NOMO-1 treated with DMSO at 0.1 percent for 48 hours (cell line): ENCODE measurements around the gene TACSTD2.
"Not testable (repeated sequence)": the region's sequence is repeated elsewhere in the genome, so short reads cannot be mapped to it uniquely, and the experiment has no call there.

Source experiments
- DNase-seq: peaks from one replicate; lab custom pipeline; 2025; ENCODE audit not compliant: unreplicated experiment; lab: John Stamatoyannopoulos, UW

Gene TACSTD2

DNA sequence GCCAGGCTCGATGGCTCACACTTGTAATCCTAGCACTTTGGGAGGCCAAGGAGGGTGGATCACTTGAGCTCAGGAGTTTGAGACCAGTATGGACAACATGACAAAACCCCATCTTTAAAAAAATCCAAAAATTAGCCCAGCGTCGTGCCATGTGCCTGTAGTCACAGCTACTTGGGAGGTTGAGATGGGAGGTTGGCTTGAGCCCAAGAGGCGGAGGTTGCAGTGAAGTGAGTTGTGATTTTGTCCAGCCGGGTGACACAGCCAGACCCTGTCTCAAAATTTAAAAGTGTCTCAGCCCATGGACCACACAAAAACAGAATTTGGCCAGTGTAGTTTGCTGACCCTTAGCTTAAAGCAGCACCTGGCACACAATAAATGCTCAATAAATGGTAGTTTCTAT is 11.3 kb upstream of the TACSTD2 start:
- no peak for DNase-seq

DNA sequence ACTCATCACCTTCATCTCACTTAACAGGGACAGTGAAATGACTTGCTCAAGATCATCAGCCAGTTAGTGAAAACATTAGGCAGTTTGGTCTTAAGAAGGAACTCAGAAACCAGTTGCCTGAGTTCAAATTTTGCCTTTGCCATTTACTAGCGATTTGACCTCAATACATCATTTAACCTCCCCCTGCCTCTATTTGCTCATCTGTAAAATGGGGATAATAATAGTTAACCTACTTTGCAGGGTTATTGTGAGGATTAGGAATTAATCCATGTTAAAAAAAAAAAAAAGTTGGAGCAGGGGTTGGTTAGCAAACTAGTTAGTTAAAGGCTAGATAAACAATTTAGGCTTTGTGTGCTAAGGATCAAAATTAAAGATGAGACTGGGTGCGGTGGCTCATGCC is 10.6 kb upstream of the TACSTD2 start:
- no peak for DNase-seq

DNA sequence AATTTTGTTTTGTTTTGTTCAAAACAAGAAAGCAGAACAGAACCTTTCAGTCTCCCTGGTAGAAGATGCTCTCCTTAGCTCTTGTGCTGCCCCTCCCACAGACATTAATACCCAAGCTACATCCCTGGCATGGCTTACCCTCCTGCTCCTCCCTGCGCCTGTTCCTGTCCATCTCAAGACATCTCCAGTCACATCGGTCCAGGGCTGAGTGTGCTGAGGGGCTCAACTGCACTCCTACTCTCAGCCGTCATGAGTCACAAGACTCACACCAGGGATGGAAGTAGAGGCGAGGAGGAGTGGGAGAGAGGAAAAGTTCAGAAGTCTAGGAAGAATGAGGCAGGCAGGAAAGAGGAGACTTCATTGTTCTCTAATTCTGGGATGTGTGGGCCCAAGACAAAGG is 9.2 kb upstream of the TACSTD2 start:
- DNase-seq = no peak

DNA sequence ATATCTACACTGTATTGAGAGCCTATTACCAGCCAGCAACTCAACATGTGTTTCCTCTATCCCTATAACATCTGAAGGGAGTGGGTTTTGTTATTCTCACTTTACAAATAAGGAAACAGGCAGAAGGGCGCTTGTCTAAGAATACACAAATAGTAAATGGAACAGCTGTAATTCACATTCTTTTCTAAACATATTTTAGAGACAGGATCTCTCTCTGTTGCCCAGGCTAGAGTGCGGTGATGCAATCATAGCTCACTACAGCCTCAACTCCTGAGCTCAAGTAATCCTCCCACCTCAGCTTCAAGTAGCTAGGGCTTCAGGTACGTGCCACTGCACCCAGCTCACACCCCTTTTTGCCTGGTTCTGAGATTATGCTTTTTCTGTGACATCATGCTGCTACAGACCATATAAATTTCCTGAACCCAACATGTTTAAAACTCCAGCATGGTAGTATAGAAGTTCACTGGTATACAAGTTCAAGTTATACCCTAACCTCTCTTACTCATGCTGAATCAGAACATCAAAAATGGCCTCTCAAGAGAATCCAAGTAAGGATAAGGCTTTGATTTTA is 8.6 kb upstream of the TACSTD2 start:
- DNase-seq = no peak

DNA sequence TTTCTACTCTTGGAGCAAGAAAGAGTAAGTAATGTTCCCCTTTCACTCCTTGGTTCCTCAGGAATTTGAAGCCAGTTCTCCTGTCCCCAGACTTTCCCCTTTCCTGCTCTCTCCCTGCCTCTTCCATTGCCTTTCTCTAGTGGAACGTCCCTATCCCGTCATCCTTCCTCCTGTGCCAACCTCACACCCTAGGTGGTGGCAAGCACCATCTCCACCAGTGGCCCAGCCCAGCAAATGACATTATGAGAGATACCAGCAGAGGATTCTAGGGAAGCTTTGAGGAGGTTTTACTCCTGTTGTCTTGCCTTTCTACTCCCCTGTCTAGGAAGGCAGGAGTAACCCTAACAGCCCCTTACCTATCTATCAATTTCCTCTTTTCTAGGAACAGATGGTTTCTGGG is 8.1 kb upstream of the TACSTD2 start:
- no peak for DNase-seq

DNA sequence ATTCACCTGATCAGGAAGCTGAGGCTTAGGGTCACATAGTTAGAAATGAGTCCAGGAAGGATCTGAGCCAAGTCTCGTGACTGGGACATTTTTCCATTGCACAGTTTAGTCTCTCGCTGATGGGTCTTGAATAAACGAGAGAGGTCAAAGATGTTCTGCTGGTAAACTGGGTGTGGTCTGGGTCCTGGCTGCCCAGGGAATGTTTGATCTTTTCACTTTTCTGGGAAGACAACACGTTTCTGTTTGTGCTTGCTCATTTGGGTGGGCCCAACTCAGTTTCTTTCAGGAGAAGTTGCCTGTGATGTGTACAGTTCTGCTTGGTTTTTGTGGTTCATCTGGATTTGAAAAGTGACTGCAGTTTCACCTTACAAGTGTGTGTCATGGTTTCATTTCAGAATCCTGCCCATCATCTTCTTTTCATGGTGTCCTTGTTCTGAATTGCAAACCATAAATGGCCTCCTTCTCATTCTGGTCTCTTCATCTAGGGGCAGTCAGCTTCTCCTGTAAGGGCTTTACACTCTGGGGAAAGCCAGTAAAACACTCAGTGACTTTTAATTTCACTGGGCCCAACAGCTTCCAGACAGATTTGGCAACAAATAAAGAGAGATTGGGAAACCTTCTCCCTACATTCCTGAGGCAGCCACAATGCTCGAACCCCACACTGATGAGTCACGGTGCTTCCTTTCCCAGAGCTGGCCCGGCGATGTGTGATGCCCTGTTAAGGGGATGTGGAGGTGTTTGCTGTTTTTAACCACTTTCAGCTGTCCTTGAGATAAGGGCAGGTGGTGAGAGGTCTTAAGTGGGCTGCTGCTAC is 7.2 kb upstream of the TACSTD2 start:
- DNase-seq = peak; percentile 31

DNA sequence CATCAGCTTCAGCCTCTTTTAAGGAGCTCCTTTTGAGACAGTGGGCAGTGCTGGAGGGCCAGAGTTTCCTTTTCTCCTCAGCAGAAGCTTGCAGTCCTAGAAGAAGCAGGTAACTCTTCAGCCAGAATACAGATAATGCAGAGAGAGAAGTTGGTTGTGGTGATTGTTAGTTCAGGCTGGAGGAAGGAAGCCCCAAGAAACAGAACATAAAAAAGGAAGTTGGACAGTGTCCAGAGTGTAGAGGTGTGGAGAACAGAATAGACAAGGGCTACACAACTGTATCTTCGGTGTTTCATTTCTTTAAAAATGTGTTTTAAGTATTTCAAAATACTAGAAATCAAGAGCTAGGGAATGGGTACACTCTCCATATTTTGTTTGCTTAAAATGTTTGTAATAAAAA is 6.4 kb upstream of the TACSTD2 start:
- DNase-seq = peak; percentile 90

DNA sequence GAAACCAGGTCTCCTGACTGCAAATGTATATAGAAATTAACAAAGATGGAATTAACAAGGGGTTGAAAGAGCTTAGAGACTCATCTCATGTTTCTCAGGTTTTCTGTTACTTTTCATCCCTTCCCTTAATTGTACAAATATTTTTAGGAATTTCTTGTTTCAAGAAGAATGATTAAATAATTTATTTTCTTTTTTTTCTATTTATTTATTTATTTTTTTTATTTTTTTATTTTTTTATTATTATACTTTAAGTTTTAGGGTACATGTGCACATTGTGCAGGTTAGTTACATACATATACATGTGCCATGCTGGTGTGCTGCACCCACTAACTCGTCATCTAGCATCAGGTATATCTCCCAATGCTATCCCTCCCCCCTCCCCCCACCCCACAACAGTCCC is 5.1 kb upstream of the TACSTD2 start:
- DNase-seq = not testable (repeated sequence)

DNA sequence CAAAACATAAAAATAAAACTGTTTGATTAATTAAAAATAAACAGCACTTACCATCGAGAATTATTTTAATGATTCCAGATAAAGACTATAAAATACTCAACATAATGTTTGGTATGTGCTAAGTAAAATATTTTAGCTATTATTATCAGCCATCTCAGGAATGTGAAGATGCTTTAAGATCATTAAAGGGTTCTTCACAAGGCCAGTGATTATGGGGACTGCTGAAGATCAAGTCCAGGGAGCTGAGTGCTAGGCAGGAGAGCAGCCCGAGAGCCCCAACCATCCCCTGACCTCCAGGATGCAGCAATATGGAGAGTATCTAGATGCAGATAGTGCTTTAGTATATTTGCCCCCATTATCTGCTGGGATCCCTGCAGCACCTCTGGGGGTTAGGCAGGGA is 4.6 kb upstream of the TACSTD2 start:
- DNase-seq = no peak

DNA sequence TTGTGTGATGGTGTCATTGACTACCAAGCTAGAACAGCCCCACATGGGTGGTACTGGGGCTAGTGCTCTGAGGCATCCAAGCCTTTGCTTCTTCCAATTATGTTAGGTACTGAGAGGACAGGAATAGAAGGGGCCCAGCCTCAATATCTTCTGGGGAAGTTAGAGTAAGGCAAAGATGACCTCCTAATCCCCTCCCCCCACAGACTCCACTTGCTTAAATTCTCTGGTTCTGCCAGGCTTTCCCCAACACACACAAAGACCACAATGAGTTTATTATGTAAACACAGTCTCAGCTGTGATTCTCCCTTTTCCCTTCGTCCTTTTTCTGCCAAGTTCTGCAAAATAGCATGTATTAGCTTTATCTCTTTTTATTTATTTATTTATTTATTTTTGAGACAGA is 3.1 kb upstream of the TACSTD2 start:
- no peak for DNase-seq

DNA sequence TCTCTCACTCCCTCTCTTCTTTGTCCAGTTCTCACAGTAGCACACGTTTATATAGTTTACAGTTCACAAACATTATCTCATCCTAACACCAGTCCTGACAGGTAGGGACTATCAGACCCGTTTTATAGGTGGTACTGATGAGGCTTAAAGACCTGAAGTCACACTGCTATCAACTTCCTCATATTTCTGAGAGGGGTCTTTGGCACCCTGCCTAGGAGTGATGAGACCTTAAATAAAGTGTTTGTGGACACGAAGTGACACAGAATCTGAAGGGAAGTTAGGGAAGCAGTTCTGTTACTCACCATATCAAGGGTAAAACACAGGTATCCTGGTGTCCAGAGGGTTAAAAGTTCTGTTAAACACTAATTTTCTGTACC is 590 bp upstream of the TACSTD2 start:
- DNase-seq = no peak

DNA sequence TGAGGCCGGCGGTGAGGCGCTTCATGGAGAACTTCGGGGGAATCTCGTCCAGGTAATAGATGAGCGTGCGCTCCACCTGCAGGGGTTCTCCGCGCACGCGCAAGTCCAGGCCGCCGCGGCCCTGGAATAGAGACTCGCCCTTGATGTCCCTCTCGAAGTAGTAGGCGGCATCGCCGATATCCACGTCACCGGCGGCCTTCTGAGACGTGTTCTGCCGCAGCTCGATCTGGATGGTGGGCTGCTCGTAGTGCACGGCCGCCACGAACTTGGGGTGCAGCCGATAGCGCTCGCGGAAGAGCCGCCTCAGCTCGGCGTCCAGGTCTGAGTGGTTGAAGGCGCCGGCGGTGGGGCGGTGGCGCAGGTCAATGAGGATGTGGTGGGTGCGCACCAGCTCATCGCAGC is 726 bp downstream of the TACSTD2 start:
- DNase-seq = no peak

DNA sequence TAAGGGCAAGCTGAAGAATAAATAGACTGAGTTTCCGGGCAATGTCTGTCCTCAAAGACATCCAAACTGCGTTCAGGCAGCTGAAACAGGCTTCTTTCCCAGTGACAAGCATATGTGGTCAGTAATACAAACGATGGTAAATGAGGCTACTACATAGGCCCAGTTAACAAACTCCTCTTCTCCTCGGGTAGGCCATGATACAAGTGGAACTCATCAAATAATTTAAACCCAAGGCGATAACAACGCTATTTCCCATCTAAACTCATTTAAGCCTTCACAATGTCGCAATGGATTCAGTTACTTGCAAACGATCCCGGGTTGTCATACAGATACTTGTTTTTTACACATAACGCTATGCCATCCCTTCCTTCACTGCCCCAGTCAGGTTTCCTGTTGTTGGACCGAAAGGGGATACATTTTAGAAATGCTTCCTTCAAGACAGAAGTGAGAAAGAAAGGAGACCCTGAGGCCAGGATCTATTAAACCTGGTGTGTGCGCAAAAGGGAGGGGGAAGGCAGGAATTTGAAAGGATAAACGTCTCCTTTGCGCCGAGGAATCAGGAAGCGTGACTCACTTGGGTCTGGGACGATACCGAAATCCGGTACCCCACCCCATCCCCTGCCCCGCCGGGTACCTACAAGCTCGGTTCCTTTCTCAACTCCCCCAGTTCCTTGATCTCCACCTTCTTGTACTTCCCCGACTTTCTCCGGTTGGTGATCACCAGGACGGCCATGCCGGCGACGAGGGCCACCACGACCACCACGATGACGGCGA is 1.3 kb downstream of the TACSTD2 start:
- no peak for DNase-seq

DNA sequence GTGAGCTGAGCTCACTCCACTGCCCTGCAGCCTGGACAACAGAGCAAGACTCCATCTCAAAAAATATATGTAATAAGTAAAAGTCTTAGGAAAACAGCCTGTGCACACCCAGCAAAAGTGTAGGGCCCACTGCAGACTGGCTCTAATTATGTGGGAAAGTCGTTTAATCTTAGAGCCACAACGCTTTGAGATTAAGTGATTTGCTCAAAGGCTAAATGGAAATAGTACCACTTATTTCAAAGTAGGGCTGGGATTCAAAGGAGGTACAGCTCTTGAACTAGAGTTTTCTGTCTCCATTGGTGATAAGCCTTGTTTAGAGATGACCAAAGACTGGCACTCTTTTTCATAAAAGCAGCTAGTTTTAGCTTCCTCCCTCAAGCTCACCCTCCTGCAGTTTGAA is 2.2 kb downstream of the TACSTD2 start:
- no peak for DNase-seq

DNA sequence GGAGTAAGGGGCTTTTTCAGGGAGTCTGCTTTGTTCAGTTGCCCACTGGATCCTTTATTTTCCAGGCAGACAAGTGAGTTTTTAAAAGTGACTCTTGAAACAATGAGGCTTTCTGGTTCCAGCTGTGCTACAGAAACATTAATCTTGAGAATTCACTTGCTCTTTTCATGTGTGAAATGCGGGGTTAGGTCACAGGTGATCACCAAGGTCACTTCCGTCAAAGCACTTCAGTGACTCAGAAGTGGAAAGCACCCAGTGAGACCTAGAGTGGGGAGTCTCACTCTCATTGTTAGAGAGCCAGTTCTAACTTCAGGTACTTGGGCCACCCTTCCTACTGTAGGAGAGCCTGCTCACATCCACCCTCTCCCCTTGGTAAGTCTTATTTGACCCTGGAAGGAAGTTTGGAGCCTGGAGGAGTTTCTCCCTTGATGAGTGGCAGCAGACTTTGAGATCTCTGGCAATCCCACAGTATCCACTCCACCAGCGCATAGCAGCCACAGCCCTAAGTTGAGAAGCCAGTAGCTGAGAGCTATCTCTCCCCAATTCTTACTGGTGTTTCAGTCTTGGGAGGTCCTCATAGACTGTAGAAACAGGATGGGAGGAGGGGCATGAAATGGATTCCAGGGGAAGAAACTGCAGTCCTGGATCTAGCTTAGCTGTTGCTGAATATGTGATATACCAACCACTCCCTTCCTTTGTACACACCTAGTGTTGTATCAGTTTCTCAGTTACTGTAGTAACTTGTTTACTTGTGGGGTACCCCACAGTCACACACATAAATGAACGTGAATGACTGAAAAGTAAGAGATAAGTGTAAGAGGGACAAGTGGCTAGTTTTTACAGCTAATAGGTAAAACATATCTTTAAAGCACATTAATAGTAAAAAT is 3.1 kb downstream of the TACSTD2 start:
- DNase-seq = no peak

DNA sequence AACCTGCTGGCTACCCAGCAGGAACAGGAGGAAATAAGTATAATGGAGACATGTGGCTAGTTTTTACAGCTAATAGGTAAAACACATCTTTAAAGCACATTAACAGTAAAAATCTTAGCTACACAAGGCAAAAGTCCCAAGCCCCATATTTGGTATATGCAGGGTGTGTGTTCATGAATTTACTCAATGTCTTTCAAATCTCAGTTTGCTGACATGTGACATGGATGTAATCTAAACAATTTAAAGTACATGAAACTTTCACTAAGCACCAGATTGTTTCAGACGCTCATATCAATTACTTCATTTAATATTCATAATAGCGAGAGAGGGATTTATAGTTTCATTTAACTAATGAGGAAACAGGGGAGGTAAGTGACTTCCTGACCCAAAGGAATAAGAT is 3.9 kb downstream of the TACSTD2 start:
- DNase-seq = no peak

DNA sequence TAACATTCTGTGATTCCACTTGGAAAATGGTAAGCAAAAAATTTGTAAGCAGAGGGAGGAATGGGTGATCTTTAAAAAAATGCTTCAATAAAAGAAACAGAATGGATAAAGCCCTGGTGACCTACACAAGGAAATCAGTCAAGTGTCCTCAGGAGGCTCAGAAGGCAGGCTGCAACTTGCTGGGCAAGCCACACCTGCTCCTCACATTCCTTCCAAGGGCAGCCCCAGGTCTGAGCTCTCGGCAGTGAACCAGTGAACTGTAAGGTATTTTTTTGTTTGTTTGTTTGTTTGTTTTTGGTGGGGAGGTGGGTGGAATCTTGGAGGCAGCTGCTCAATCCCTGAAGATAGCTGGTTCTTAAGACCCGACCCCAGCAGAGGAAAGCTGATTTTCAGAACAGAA is 4.4 kb downstream of the TACSTD2 start:
- DNase-seq = no peak

DNA sequence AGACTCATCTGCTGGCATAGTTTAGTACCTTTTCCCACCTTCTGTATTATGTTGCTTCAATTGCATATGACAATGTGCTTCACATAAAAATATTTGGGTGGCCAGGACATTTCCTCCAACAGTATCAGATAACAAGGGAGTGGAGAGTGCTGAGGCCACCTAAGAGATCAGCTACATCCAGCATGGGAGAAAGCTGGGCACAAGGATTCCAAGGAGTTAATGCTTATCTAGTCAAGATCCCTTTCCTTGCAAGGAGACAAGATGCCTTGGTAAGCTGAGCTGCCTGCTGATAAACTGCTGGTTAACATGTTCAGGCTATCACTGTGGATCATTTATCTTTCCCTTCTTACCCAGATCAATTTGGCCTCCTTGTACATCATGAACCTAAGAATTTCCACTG is 5.4 kb downstream of the TACSTD2 start:
- no peak for DNase-seq

DNA sequence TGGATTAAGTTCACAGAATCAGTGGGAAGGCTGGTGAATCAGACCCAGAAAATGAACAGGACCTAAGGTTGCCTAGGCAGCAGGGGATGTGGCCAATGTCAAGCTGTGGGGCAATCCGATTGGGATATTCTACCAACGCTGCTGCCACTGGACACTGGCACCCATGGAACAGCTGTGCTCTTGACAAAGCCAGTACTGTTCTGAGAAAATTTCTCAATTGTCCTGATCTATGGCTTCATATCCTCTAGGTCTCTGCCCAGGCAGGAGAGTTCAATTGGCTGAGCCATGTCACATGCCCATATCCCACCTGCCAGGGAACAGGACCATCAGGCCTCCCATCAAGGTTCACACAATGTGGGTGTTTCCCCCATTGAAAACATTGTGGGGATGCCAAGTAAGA is 6.2 kb downstream of the TACSTD2 start:
- no peak for DNase-seq

DNA sequence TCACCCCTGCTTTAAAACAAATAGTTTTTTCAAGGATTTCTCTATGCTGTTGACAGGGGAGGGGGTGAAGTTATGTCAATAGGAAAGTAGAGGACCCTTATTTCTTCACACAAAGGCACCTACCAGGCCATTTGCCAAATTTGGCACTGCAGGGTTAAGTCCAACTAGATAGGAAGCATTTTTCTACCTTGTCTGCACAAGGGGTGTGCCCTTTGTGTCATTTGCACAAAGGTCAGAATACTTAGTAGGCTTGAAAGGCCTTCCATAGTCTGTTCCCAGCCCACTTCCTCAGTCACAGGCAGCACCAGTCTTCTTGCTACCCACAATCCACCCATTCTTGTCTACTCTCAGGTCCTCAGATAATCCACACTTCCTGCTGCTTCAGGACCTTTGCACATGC is 7.0 kb downstream of the TACSTD2 start:
- no peak for DNase-seq

DNA sequence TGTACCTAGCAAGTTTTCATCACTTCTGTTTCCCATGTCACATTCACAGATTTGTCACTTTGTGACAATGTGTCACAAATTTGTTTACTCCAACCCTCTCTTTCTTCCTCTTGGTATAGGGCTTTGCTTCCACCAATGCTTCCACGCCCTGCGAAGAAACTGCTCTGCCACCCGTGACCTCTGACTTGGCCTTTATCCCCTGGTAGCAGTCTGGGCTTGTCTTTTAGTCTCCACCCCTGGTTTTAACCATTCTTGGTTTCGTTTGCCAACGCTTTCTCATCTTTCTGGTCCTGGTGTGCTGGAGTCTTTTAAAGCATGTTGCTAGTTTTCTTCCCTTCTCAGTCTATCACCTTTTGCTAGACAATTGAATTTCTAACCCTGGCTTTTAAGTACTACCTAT is 8.1 kb downstream of the TACSTD2 start:
- DNase-seq = no peak
